ENCODE results near the gene MUC5B.

GRCh38 chr11:1299621-1300020 lies 76.8 kb downstream of the MUC5B start:
- TF ChIP-seq, protein P1, sequence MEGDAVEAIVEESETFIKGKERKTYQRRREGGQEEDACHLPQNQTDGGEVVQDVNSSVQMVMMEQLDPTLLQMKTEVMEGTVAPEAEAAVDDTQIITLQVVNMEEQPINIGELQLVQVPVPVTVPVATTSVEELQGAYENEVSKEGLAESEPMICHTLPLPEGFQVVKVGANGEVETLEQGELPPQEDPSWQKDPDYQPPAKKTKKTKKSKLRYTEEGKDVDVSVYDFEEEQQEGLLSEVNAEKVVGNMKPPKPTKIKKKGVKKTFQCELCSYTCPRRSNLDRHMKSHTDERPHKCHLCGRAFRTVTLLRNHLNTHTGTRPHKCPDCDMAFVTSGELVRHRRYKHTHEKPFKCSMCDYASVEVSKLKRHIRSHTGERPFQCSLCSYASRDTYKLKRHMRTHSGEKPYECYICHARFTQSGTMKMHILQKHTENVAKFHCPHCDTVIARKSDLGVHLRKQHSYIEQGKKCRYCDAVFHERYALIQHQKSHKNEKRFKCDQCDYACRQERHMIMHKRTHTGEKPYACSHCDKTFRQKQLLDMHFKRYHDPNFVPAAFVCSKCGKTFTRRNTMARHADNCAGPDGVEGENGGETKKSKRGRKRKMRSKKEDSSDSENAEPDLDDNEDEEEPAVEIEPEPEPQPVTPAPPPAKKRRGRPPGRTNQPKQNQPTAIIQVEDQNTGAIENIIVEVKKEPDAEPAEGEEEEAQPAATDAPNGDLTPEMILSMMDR (IDR thresholded peaks at IDR 0.05): no peak
- TF ChIP-seq POLR2AphosphoS5 (IDR thresholded peaks at IDR 0.05; ENCODE audit: insufficient read depth in 1 of 2, low read depth in 1 of 2): no peak

All from vagina (tissue), 2 donors.